DMS79 (cell line): Measurements from ENCODE around the gene NRIP1.

Experiments used
- DNase-seq: peaks from one replicate; lab custom pipeline; 2025; lab: John Stamatoyannopoulos, UW

The NRIP1 gene

DNA sequence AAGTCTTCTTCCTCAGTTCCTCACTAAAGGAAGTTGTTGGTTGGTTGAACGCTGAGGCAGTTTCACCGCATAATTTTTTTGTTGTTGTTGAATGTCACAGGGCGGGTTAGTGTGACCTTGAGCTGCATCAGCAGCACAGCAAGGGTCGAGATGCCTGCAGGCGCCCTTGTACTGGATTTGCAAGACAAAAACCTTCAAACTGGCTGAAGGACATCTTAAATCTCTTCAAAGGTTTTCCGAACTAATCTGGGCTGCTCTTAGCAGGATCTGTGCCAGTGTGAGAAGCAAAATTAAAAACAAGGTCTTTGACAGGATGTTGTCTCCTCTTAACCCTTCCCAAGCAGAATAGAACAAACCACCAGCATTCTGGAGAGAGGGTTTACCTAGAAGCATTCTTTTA, 59.4 kb downstream of the NRIP1 start:
- no peak for DNase-seq

DNA sequence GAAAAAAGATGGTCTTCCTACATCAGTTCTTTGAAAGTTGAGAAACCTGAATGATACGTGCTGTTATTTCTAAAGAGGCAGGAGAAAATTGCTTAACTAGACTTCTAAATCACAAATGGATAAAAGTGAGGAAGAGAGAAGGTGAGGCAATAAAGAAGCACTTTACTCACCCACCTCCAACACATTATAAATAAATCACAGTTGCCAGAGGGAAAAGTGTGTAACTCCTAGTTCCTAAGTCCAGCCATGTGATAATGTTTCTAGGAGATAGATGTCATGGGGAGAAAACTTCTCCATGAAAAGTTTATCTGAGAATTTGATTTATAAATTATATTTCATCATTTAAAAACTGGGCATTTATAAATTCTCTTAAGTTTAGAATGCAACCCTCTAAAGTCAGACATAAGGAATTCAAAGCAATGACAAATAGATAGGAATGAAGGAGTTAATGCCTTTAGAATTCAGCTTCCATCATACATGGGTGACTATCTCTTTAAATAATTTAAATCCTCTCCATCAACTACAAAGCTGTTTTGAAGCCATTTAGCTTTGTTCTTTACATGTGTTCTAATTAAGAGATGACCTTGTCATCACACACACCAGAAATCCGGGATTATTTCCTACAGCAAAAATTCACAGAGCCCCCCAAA, 60.0 kb downstream of the NRIP1 start:
- no peak for DNase-seq

DNA sequence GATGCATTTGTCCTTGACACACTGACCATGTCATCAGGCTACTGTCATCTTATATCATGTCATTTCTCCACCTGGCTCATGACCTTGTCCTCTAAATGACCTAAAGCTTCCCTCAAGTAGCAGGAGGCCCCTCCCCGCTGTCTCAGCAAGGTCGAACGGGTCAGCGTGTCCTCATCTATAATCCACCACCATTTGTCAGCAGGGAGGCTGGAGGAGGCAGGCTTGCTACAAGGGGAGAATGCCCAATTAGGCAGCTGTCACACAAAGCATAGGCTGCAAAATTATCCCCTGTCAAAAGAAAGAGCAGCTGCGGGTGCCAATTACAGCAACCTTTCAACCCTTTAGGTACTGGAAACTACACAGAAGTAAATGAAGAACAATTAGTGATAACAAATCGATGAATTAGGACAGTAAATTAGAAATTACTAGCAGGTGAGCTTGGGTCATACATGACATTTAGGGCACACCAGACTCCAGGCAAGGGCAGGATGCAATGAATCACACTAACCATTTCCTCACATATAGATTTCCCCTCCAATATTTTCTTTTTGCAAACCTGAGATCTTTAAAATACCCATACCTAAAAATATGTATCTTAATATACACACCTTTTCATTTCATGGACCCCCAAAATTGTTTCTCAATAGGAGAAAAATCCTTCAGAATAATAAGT, 61.2 kb downstream of the NRIP1 start:
- DNase-seq: no peak

DNA sequence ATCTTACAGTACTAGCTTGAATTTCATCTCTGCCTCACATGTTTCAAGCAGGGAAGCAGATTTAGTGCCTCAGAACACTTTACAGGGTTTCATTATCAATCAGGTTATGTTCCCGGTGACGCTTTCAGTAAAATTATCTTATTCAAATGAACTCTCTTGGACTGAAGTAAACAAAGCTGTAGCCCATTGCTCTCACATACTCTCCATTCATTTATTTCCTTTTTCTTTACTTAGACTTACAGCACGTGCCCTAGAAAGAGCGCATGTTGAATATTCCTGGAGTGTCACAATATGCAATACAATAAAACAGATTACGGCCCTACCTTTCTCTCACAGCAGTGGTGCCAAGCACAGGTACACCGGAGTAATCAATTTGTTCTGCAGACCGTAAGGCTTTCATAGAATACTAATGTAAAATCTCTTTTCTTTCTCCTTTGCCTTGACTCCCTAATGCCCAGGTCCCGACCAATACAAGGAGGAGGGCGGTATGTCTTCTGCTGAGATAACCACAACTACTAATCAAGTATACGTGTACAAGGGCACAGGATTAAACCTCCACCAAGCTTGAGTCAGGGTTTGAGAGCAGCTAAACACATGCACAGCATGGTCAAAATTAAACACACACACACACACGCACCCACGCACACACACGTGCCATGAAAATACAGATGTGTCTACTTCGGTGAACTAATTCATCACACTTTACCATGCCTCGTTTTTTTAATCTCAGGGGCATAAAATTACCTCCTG, 62.8 kb downstream of the NRIP1 start:
- DNase-seq: no peak

DNA sequence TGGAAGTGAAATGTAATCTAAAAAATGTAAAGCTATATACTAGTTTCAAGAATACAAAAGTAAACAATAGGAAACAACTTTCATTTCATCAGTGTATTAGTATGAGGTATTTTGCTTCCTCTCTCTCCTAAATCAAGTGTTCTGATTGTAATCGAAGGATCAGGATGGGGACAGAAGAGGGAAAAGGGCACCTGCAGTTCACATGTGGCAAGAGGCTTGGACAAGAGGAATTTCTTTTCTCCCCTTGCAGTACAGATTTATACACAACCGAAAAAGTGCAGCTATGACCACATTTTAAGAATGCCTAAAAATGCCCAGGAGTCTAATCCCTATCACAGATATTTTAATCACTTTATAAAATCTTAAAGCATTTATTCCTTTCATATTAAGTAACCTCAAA, 63.7 kb downstream of the NRIP1 start:
- no peak for DNase-seq

DNA sequence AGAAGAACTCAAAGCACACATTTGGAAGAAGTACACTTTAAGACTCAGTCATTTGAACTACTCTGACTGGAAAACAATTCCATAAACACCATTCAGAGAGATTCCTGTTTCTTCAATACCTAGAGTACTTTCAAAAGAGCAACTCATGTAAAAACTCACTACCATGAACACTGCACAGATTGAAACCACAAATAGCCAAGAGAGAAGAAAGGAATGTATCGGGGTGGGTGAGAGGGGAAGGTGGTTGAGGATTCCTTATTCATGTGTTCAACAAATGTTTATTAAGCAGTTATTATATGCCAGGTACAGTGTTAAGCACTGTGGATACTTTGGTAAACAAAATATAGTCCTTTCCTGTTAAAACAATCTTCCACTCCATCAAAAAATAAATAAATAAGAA, 64.7 kb downstream of the NRIP1 start:
- no peak for DNase-seq

DNA sequence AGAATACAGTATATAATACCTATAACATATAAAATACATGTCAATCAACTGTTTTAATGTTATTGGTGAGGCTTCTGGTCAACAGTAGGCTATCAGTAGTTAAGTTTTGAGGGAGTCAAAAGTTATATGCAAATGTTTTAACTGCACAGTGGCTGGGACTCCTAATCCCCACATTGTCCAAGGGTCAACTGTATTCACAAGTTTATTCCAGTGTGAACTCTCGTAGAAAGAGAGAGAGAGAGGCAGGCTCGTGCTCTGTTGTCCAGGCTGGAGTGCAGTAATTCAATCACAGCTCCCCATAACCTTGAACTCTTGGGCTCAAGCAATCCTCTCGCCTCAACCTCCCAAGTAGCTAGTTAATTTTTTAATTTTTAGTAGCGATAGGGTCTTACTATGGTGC, 66.0 kb downstream of the NRIP1 start:
- DNase-seq: no peak

DNA sequence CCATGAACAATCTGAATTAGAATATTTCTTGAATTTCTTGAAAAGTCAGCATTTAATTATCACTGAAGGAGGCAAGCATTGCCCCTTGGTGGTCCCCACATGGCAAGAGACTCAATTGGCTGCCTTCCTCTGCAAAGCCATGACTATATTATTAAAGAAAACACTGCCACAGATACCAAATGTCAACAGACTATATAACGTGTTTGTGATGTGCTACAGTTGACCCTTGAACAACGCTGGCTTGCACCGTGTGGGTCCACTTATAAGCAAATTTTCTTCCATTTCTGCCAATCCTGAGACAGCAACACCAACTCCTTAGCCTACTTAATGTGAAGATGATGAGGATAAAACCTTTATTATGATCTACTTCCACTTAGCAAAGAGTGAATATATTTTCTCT, 66.5 kb downstream of the NRIP1 start:
- no peak for DNase-seq

DNA sequence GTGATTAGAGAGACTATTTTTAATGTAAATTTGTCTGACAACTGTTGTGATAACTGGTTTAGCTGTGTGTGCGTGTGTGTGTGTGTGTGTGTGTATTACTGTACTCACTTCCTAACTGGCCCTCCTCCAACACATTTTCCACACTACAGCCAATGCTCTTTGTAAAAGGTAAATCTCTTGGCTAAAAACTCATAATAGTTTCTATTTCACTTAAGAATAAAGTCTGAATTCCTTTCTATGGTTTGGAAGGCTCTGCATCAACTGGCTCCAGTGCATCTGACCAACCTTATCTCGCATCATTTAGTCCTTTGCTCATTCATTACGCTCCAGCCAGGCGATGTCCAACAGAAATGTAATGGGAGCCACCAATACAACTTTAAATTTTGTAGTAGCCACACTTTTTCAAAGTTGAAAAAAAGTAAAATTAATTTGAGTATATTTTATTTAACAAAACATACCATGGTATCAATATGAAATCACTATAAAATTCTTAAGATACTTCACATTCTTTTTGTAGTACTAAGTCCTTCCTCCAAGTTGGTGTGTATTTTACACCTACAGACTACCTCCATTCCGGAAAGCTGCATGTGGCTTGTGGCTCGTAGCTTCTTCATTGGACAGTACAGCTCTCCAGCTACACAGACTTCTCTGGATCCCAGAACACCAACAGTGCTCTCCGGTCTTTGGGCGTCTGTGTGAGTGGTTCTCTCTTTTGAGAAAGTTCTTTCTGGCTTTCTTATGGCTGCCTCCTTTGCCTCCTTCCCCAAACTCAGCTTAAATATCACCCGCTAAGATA, 68.9 kb downstream of the NRIP1 start:
- DNase-seq: no peak

DNA sequence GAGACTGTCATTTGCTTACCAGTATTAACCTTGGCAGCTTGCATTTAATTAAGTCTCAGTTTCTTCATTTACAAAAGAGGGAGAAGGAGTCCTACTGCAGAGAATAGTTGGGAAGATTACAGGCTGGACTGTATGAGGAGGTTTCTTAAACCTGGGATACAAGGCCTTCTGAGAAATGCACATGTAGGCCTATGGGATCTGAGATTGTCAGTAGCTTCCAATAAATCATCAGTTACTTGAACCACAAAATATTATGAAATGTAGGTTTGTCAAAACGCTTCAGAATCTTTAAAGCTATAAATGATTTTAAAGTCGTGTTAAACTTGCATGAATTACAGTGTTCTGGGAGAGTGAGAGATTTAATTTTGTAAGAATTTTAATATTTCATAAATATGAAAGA, 69.6 kb downstream of the NRIP1 start:
- DNase-seq: no peak

DNA sequence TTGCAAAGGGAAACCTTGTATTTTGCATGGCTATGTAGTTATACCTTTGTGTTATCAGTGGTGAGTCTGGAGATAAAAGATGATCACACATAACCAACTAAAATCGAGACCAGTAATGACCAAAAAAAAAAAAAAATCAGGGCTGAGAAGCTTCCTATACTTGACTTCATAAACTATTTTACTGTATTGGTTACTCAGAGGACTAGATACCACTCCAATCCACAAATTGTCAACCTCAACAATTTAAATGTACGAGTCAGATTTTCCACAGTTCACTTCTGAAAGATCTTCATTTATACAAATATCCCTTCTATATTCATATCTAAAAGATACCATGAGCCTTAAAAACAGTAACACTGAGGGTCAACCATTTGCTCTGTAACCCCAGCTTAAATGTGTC, 71.7 kb downstream of the NRIP1 start:
- no peak for DNase-seq

DNA sequence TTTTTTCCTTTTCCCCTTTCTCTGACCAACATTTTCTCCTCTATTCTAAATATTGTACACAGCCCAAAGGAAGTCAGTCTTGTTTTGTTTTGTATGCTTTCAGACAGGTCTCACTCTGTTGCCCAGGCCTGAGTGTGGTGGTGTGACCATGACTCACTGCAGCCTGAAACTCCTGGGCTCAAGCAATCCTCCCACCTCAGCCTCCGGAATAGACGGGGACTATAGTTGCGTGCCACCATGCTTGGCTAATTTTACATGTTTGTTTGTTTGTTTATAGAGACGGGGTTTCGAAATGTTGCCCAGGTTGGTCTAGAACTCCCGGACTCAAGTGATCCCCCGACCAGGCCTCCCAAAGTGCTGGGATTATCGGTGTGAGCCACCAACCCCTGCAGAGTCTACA, 72.8 kb downstream of the NRIP1 start:
- no peak for DNase-seq

DNA sequence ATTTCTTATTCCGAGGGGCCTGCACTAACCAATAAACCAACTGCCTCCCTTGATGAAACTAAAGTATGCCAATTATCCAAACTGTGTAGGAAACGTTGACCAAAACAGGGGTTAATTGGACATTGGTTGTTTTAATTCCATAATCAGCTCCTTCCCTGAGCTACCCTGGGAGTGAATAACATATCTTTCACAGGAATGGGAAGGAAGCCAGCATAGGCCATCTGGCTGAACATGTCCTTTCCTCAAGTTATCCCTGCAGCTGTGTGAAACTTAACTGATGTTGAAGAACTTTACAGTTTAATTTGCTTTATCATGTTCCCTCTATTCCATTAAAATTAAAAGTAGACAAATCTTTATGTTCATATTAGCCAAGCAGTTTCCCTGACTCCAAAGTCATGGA, 75.4 kb downstream of the NRIP1 start:
- no peak for DNase-seq

DNA sequence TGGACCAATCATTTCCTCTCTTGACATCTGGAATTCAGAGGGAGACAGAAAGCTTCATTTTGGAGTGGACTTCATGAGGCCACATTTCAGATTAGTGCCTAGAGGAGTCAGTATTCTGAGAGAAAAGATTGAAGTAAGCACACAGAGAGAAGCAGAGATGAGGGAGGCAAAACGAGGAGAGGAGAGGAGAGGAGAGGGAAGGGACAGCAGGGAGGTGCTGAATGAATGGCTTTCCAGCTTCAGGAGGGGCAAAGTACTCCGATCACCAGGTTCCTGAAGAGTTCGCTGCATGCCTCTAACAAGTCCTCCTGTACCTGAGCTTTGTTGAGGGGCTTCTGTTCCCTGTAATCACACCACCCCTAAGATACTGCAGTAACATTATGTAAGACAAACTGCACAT, 76.0 kb downstream of the NRIP1 start:
- DNase-seq: no peak

DNA sequence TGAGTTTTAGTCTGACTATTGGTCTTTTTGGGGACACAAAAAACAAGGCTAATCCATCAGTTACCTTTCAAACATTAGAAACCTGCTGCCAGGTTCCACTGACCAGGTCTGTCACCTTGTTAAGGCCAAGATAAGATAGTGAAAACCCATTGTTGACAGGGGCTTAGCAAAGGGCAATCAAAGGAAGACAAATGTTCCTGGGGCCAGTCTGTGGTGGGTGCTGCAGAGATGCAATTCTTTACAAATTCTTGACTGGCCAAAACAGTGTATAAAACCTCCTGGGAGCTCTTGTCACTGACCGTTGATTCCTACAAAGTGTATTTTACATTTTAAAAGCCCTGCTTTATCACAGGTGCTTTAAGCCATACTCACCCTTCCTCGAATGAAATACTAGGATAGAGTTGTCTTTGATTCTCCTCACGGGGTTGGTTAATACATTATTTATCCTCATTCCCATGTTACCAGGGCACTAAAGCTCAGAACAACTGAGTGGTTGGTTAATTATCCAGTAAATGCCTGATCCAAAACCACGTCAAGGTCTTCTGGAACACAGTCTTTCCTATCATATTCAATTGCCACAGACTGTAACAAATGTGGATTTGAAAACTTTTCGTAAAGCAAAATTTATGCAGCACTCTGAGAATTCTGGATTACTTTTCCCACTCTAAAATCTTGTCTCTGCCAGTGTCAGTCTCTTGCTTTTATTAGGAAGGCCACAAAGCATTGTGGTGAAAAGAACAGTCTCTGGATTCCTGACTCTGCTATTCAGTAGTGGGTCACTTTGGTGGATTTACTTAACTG, 77.2 kb downstream of the NRIP1 start:
- no peak for DNase-seq

DNA sequence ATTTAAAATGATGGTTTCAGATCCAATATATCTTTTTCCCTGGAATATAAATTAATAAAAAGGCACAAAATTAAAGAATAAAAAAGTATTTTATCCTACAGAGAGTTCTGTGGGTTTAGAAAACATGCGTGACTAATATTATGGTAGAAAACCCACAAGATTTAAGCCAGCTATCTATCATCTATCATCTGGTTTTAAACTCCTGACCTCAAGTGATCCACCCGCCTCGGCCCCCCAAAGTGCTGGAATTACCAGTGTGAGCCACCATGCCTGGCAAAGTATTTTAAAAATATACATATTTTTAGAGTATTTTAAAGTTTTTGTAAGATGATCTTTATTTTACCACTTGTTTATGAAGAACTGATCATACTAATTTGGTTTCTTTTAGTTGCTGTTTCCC, 79.5 kb downstream of the NRIP1 start:
- no peak for DNase-seq

DNA sequence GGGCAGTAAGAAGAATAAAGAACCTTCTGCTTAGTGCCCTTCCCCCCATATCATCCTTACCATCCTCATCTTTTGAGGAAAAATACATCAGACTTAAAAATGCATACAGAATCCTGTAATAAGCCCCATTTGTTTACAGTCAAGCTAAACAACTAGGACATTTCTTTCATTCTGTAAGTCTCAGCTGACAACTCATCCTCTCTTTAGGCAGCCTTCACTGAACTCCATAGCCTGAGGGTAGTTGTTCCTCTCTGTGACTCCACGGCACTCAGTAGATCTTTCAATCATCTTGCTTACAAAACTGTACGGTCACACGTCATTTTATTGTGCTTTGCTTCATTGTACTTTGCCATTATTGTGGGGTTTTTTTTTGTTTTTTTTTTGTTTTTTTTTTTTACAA, 82.5 kb downstream of the NRIP1 start:
- DNase-seq: no peak

DNA sequence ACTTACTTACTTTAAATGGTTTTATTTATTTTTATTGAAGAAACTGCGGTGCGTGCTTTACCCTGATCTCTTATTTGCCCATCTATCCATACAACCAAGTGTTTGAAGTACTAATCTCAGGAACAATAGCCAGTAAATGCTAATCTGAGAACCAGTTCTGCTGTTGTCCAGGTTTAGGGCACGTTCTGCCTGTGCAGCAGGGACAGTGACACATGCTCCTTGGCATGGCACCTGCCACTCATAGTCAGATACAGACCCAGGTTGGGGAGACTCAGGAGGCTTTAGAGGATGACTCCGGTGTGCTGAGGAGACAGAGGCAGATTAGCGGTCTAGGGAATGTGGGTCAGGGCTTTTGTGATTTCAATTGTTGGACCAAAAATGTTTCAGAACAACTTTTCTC, 83.6 kb downstream of the NRIP1 start:
- DNase-seq: no peak

DNA sequence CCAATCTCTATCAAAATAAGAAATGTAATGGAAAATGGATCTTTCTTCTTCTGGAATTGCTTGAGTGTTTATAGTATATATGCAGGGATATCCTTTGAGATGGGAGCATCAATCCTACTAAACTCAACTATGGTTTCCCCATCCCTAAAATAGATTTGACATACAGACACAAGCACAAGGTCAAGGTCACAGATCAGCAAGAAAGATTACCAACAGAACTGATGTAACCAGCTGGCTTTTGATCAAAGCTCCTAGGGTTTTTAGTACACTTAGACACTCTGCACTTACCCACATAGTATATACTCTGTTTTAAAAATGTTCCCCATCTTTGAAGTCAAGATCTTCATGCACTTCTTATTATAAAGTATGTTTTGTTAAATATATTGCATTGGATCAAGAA, 85.5 kb downstream of the NRIP1 start:
- DNase-seq: no peak

DNA sequence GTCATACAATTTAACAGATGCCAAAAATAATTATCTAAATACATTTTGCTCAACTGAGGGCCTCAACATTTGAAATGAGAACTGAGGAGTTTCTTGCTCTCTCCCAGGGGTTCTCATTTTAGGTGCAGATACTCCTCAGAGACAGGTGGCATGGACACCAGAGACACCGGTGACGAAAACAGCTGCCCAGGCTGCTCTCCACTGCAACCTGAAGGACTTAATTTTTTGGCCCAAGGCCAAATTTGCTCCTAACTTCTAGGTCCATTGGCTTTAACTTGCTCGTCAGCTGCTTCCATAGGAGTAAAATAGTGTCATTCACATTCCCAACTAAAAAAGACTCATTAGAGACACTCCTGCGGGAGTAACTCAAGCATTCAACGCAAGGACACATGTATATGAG, 87.0 kb downstream of the NRIP1 start:
- DNase-seq: no peak

DNA sequence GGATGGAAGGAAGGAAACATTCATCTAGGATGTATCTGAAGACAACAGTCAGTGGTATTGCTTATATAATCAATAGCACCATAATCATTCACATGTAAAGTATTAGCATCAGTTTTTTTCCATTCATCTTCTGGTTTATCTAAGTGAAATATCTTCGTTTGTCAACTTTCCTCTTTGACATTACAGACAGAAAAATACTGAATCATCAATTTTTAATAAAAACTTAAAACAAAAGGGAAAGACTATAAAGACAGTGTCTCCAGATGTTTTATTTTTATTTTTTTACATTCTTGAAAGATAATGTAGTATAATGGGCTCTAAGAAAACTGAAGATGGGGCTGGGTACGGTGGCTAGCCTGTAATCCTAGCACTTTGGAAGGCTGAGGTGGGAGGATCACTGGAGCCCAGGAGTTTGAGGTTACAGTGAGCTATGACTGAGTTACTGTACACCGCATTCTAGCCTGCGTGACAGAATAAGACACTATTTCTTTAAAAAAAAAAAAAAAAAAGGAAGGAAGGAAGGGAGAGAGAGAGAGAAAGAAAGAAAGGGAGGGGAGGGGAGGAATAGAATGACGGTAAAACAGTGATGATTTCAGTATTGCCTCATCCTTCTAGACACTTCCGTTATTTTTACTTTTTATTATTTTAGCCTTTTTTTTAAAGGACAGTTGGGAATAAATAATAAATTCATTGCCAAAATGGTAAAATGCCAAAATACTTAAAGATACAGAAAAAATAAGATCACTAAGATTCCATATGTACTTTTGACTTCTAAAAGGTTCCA, 89.5 kb downstream of the NRIP1 start:
- no peak for DNase-seq
